H1 (cell line): Measurements from ENCODE around the gene TINAGL1.

Source experiments
- CTCF ChIP-seq, 3 experiments: IDR thresholded peaks; 1 replicate in 2 of 3; 2 replicates in 1 of 3; pipeline versions ENCODE4 v1.5.1 to v1.6.1; 2011; ENCODE audit warnings: low read length in 3 of 3, mild to moderate bottlenecking in 3 of 3, inconsistent platforms in 2 of 3, low read depth in 1 of 3, moderate library complexity in 1 of 3; ENCODE audit not compliant: insufficient read depth in 1 of 3; ENCODE audit errors: control extremely low read depth in 1 of 3
- EP300 ChIP-seq, 2 experiments: IDR thresholded peaks; 1 replicate in 1 of 2; 2 replicates in 1 of 2; pipeline ENCODE4 v1.6.1; 2011 to 2012; ENCODE audit warnings: low read depth in 2 of 2, low read length in 2 of 2, mild to moderate bottlenecking in 2 of 2, borderline replicate concordance in 1 of 2, inconsistent platforms in 1 of 2, moderate library complexity in 1 of 2
- JUN ChIP-seq: IDR thresholded peaks from 2 replicates; pipeline ENCODE4 v1.6.1; 2011; ENCODE audit warnings: low read depth, mild to moderate bottlenecking, improper control_type of control experiment, low read length
- MAX ChIP-seq: IDR thresholded peaks from 2 replicates; pipeline ENCODE4 v1.6.1; 2012; ENCODE audit warnings: inconsistent platforms
- POLR2A ChIP-seq, 2 experiments: IDR thresholded peaks; 1 replicate in 1 of 2; 2 replicates in 1 of 2; pipeline ENCODE4 v1.6.1; 2011; ENCODE audit warnings: low read depth in 2 of 2, low read length in 2 of 2, mild to moderate bottlenecking in 2 of 2; ENCODE audit errors: control extremely low read depth in 1 of 2
- RAD21 ChIP-seq, 2 experiments: IDR thresholded peaks in 1 of 2; conservative IDR thresholded peaks in 1 of 2; 2 replicates each; pipeline ENCODE4 v1.6.1; 2011; ENCODE audit warnings: low read depth in 2 of 2, low read length in 2 of 2, improper control_type of control experiment in 1 of 2, inconsistent platforms in 1 of 2, mild to moderate bottlenecking in 1 of 2, moderate library complexity in 1 of 2
- SIN3A ChIP-seq, 2 experiments: IDR thresholded peaks in 1 of 2; conservative IDR thresholded peaks in 1 of 2; 2 replicates each; pipeline ENCODE4 v1.6.1; 2011 to 2012; ENCODE audit warnings: low read length in 2 of 2, improper control_type of control experiment in 1 of 2, low read depth in 1 of 2, mild to moderate bottlenecking in 1 of 2
- SRF ChIP-seq: IDR thresholded peaks from 2 replicates; pipeline ENCODE4 v1.6.1; 2011; ENCODE audit warnings: mild to moderate bottlenecking, low read depth, low read length, moderate library complexity
- TCF12 ChIP-seq: IDR thresholded peaks from 2 replicates; pipeline ENCODE4 v1.6.1; 2011; ENCODE audit warnings: low read depth, mild to moderate bottlenecking, low read length
- TEAD4 ChIP-seq: IDR thresholded peaks from 2 replicates; pipeline ENCODE4 v1.6.1; 2012; ENCODE audit warnings: low read depth, low read length, inconsistent platforms, mixed read lengths

- TF ChIP-seq TCF12 (no peak), CTCF (IDR thresholded peaks at IDR 0.05; ENCODE audit: control extremely low read depth in 1 of 3, insufficient read depth in 1 of 3, low read depth in 1 of 3, low read length in 3 of 3) (no peak), SRF (no peak), EP300 (IDR thresholded peaks at IDR 0.05; ENCODE audit: borderline replicate concordance in 1 of 2, low read depth in 2 of 2, low read length in 2 of 2) (no peak), SIN3A (conservative IDR thresholded peaks at IDR 0.05 in 1 of 2, IDR thresholded peaks at IDR 0.05 in 1 of 2; ENCODE audit: low read depth in 1 of 2, low read length in 2 of 2) (no peak), POLR2A (IDR thresholded peaks at IDR 0.05; ENCODE audit: control extremely low read depth in 1 of 2, low read depth in 2 of 2, low read length in 2 of 2) (no peak), JUN (no peak), RAD21 (IDR thresholded peaks at IDR 0.05 in 1 of 2, conservative IDR thresholded peaks at IDR 0.05 in 1 of 2; ENCODE audit: low read depth in 2 of 2, low read length in 2 of 2) (no peak), TEAD4 (no peak), MAX (no peak)
These were observed 44.5 kb downstream of the TINAGL1 start for GRCh38 chr1:31620631-31621497.
